ENCODE data around the gene AGPS.
"Not testable (repeated sequence)": the region's sequence is repeated elsewhere in the genome, so short reads cannot be mapped to it uniquely, and the experiment has no call there.

Gene AGPS

DNA sequence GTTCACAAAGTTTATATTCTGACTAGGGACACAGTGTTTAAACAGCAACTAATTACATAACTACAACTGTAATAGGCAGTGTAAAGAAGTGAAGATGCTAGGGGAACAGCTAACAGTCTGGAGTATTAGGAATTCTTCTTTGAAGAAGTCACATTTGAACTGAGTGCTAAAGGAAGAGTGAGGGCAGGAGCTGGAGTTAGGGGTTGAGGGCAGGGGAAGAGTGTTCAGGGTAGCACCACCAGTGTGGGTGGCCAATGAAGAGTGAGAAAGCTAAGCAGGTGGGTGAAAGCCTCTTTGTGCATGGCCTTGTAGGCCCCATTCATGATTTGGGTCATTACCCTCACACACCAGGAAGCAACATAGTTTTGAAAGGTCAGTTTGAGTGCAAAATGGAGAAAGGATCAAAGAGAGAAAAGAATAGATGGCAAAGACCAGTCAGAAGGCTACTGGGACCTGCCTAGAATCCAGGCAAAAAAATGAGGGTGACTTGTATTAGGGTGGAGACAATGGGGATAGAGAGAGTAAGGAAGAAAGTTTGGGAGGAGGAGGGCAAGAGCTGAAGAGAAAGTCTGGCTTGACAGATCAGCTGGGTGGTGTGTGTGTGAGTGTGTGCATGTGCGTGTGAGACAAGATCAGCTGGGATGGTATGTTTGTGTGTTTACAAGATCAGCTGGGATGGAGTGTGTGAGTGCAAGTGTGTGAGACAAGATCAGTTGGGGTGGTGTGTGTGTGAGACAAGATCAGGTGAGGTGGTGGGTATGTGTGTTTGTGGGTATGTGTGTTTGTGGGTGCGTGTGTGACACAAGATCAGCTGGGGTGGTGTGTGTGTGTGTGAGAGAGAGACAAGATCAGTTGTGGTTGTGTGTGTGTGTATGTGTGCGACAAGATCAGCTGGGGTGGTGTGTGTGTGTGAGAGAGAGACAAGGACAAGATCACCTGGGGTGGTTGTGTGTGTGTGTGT is 43.6 kb upstream of the AGPS start:
- no peak overlapping the region for H3K4me3 ChIP-seq (replicated peaks; ENCODE audit: low read depth, low read length)
- TF ChIP-seq CTCF (IDR thresholded peaks at IDR 0.05; ENCODE audit: low read depth, low read length, missing control alignments) = no peak
- DNase-seq (ENCODE audit: extremely low read depth, low read depth) = no peak

DNA sequence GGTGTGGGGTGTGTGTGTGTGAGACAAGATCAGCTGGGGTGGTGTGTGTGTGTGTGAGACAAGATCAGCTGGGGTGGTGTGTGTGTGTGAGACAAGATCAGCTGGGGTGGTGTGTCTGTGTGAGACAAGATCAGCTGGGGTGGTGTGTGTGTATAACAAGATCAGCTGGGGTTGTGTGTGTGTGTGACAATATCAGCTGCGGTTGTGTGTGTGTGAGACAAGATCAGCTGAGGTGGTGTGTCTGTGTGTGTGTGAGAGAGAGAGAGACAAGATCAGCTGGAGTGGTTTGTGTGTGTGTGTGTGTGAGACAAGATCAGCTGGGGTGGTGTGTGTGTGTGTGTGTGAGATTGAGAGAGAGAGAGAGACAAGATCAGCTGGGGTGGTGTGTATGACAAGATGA is 41.9 kb upstream of the AGPS start:
- DNase-seq (ENCODE audit: extremely low read depth, low read depth) = not testable (repeated sequence)

GRCh38 chr2:177351121-177351520 is 41.5 kb upstream of the AGPS start:
- DNase-seq (ENCODE audit: extremely low read depth, low read depth); H3K4me3 ChIP-seq (replicated peaks; ENCODE audit: low read depth, low read length): not testable (repeated sequence)

More for the DNA sequence above, 41.9 kb upstream of the AGPS start:
- not testable (repeated sequence) for H3K4me3 ChIP-seq (replicated peaks; ENCODE audit: low read depth, low read length)

- DNase-seq (ENCODE audit: extremely low read depth, low read depth) = no peak
- TF ChIP-seq CTCF (IDR thresholded peaks at IDR 0.05; ENCODE audit: low read depth, low read length, missing control alignments) = no peak
- no peak overlapping the region for H3K4me3 ChIP-seq (replicated peaks; ENCODE audit: low read depth, low read length)
Measured at GRCh38 chr2:177352441-177353186, 40.0 kb upstream of the AGPS start.

DNA sequence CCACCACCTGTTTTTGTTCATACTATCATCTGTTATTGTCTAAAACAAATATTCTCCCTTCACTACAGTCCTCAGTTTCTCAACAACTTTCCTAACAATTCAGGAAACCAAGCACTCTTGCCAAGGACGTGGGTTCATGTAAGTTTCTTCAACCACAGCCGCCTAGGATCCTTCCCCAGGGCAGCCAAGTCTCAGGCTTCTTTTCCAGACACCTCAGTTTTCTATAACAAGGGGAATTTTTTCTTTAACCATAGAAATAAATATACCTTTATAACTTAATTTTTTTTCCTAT is 39.4 kb upstream of the AGPS start:
- no peak for TF ChIP-seq CTCF (IDR thresholded peaks at IDR 0.05; ENCODE audit: low read depth, low read length, missing control alignments)
- no peak overlapping the region for H3K4me3 ChIP-seq (replicated peaks; ENCODE audit: low read depth, low read length)
- no peak for DNase-seq (ENCODE audit: extremely low read depth, low read depth)

DNA sequence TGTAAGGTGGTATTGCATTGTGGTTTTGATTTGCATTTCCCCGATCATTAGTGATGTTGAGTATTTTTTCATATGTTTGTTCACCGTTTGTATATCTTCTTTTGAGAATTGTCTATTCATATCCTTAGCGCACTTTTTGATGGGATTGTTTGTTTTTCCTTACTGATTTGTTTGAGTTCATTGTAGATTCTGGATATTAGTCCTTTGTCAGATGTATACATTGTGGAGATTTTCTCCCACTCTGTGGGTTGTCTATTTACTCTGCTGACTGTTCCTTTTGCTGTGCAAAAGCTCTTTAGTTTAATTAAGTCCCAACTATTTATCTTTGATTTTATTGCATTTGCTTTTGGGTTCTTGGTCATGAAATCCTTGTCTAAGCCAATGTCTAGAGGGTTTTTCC is 38.0 kb upstream of the AGPS start:
- H3K4me3 ChIP-seq (replicated peaks; ENCODE audit: low read depth, low read length); DNase-seq (ENCODE audit: extremely low read depth, low read depth): not testable (repeated sequence)

DNA sequence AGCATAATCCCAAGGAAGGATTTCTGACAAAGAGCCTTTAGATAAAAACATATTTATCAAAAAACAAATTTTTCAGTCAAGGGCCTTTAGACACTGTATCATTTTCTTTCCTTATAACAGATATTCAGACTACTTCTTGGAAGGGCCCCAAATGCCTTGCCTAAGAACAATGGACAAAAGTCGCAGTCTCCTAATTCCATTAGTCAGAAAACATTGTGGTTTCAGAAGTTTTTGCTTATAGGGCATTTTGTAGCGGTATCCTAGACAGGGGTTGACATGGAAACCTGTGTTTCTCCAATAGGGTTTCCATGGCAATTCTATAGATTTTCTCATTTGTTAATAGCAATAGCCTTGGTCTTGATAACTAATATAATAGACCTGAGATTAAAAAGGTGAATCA is 36.7 kb upstream of the AGPS start:
- no peak for DNase-seq (ENCODE audit: extremely low read depth, low read depth)
- no peak overlapping the region for H3K4me3 ChIP-seq (replicated peaks; ENCODE audit: low read depth, low read length)
- no peak for TF ChIP-seq CTCF (IDR thresholded peaks at IDR 0.05; ENCODE audit: low read depth, low read length, missing control alignments)

DNA sequence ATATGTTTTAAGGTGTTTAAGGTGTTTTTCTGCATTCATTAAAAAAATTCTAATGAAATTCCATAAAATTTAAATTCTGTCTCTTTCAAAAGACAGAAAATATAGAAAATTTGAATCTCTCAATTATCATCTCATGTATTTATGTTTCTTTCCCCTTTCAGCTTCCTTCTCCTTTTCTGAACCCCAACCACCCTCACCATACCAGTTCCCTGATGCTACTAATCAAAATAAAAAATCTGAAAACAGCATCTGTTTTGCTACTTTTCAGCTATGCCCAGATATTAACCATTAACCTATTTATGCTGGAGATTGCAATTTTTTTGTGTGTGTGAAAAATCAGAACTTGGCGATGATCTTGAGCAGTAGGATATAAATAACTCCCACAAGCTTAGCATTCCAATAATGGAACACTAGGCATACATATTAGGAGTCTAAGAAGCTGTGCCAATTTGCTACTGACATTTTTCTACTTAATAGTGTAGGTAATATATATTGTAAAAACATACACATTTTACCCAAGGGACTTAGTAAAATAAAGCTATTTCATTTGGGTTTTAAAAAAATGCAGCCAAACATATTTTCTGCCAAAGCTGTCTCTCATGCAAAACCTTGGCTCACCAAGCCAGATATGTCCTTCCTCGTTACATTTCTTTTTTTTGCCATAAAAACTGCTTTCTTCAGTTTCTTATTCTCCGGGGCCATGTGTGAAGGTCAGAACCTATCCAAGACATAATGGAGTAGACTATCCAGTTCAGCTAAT is 32.6 kb upstream of the AGPS start:
- no peak overlapping the region for H3K4me3 ChIP-seq (replicated peaks; ENCODE audit: low read depth, low read length)
- DNase-seq (ENCODE audit: extremely low read depth, low read depth) = no peak
- TF ChIP-seq CTCF (IDR thresholded peaks at IDR 0.05; ENCODE audit: low read depth, low read length, missing control alignments) = no peak
